Measurements from ENCODE around the gene IGFL2. TPM values are rescaled to one million over a fixed set of nuclear protein-coding genes. Genes with fewer than 3 reads are reported as not detected.
"Not testable (repeated sequence)": the region's sequence is repeated elsewhere in the genome, so short reads cannot be mapped to it uniquely, and the experiment has no call there.

The IGFL2 gene
- total RNA-seq, 2 experiments from 2014 or later: not detected

- no peak overlapping the region for H3K4me3 Mint-ChIP-seq
- no peaks in the 10 kb centered on the region for H3K36me3 Mint-ChIP-seq (ENCODE audit: low read depth)
- no peaks in the 10 kb centered on the region for H3K4me1 Mint-ChIP-seq (ENCODE audit: low read depth)
- CTCF ChIA-PET: interaction anchor here (0.6 kb wide), 1 partner anchor 115 kb away, joined by 3 read pairs; no protein-coding TSS in a partner anchor
- H3K9me3 Mint-ChIP-seq: no peaks in the 10 kb centered on the region
- H3K27ac Mint-ChIP-seq: no peak overlapping the region
- intact Hi-C loops (cut with micrococcal nuclease): no loop called here
- DNase-seq: no peak
- peaks cover 36% of the 10 kb centered on the region for H3K27me3 Mint-ChIP-seq (ENCODE audit: low read depth)
These were observed 47.1 kb downstream of the IGFL2 start for GRCh38 chr19:46195104-46195503.

GRCh38 chr19:46195919-46196318 lies 47.9 kb downstream of the IGFL2 start:
- peaks cover 31% of the 10 kb centered on the region for H3K27me3 Mint-ChIP-seq (ENCODE audit: low read depth)
- H3K27ac Mint-ChIP-seq; H3K36me3 Mint-ChIP-seq (ENCODE audit: low read depth); H3K9me3 Mint-ChIP-seq; H3K4me1 Mint-ChIP-seq (ENCODE audit: low read depth); H3K4me3 Mint-ChIP-seq; CTCF ChIA-PET; intact Hi-C loops (cut with micrococcal nuclease); DNase-seq: not testable (repeated sequence)

- Mint-ChIP-seq H3K4me3 (no peak overlapping the region), H3K9me3 (no peaks in the 10 kb centered on the region), H3K27ac (no peak overlapping the region), H3K27me3 (ENCODE audit: low read depth) (peaks cover 28% of the 10 kb centered on the region), H3K4me1 (ENCODE audit: low read depth) (no peaks in the 10 kb centered on the region), H3K36me3 (ENCODE audit: low read depth) (no peaks in the 10 kb centered on the region)
- DNase-seq: no peak
- CTCF ChIA-PET: no interaction called here
- intact Hi-C loops (cut with micrococcal nuclease): no loop called here
These were observed 48.5 kb downstream of the IGFL2 start for GRCh38 chr19:46196410-46197124.

GRCh38 chr19:46197314-46198070 lies 49.5 kb downstream of the IGFL2 start:
- no peaks in the 10 kb centered on the region for H3K4me1 Mint-ChIP-seq (ENCODE audit: low read depth)
- CTCF ChIA-PET: interaction anchor here (0.7 kb wide), 1 partner anchor 41 kb away, joined by 3 read pairs; no protein-coding TSS in a partner anchor
- H3K4me3 Mint-ChIP-seq: no peak overlapping the region
- H3K27ac Mint-ChIP-seq: no peak overlapping the region
- no peaks in the 10 kb centered on the region for H3K9me3 Mint-ChIP-seq
- peaks cover 31% of the 10 kb centered on the region for H3K27me3 Mint-ChIP-seq (ENCODE audit: low read depth)
- intact Hi-C loops (cut with micrococcal nuclease): no loop called here
- H3K36me3 Mint-ChIP-seq (ENCODE audit: low read depth): no peaks in the 10 kb centered on the region
- no peak for DNase-seq

- no peak for DNase-seq
- no peak overlapping the region for H3K4me3 Mint-ChIP-seq
- intact Hi-C loops (cut with micrococcal nuclease): no loop called here
- H3K27ac Mint-ChIP-seq: no peak overlapping the region
- no peaks in the 10 kb centered on the region for H3K4me1 Mint-ChIP-seq (ENCODE audit: low read depth)
- H3K36me3 Mint-ChIP-seq (ENCODE audit: low read depth): no peaks in the 10 kb centered on the region
- CTCF ChIA-PET: no interaction called here
- peaks cover 25% of the 10 kb centered on the region for H3K27me3 Mint-ChIP-seq (ENCODE audit: low read depth)
- no peaks in the 10 kb centered on the region for H3K9me3 Mint-ChIP-seq
These were observed 50.7 kb downstream of the IGFL2 start for GRCh38 chr19:46198756-46199155.

- H3K27me3 Mint-ChIP-seq (ENCODE audit: low read depth): peaks cover 13% of the 10 kb centered on the region
- H3K27ac Mint-ChIP-seq: no peak overlapping the region
- H3K4me3 Mint-ChIP-seq: no peak overlapping the region
- H3K36me3 Mint-ChIP-seq (ENCODE audit: low read depth): no peaks in the 10 kb centered on the region
- no peak for DNase-seq
- H3K4me1 Mint-ChIP-seq (ENCODE audit: low read depth): no peaks in the 10 kb centered on the region
- intact Hi-C loops (cut with micrococcal nuclease): no loop called here
- CTCF ChIA-PET: no interaction called here
- no peaks in the 10 kb centered on the region for H3K9me3 Mint-ChIP-seq
These were observed 53.6 kb downstream of the IGFL2 start for GRCh38 chr19:46201454-46202310.

- intact Hi-C loops (cut with micrococcal nuclease): no loop called here
- Mint-ChIP-seq H3K9me3 (no peaks in the 10 kb centered on the region), H3K27ac (no peak overlapping the region), H3K4me1 (ENCODE audit: low read depth) (no peaks in the 10 kb centered on the region), H3K27me3 (ENCODE audit: low read depth) (peaks cover 10% of the 10 kb centered on the region), H3K36me3 (ENCODE audit: low read depth) (no peaks in the 10 kb centered on the region), H3K4me3 (no peak overlapping the region)
- CTCF ChIA-PET: no interaction called here
- DNase-seq: no peak
These were observed 54.4 kb downstream of the IGFL2 start for GRCh38 chr19:46202426-46202825.

- intact Hi-C loops (cut with micrococcal nuclease): no loop called here
- DNase-seq: no peak
- CTCF ChIA-PET: no interaction called here
- Mint-ChIP-seq H3K9me3 (no peaks in the 10 kb centered on the region), H3K36me3 (ENCODE audit: low read depth) (no peaks in the 10 kb centered on the region), H3K4me1 (ENCODE audit: low read depth) (no peaks in the 10 kb centered on the region), H3K4me3 (no peak overlapping the region), H3K27ac (no peak overlapping the region), H3K27me3 (ENCODE audit: low read depth) (peaks cover 9% of the 10 kb centered on the region)
These were observed 55.1 kb downstream of the IGFL2 start for GRCh38 chr19:46202872-46203860.

GRCh38 chr19:46204008-46204407 lies 56.0 kb downstream of the IGFL2 start:
- intact Hi-C loops (cut with micrococcal nuclease): no loop called here
- CTCF ChIA-PET: no interaction called here
- Mint-ChIP-seq H3K9me3 (no peaks in the 10 kb centered on the region), H3K36me3 (ENCODE audit: low read depth) (no peaks in the 10 kb centered on the region), H3K4me1 (ENCODE audit: low read depth) (peaks cover 2% of the 10 kb centered on the region), H3K27me3 (ENCODE audit: low read depth) (peaks cover 9% of the 10 kb centered on the region), H3K4me3 (no peak overlapping the region), H3K27ac (no peak overlapping the region)
- DNase-seq: no peak

- CTCF ChIA-PET: no interaction called here
- no peaks in the 10 kb centered on the region for H3K9me3 Mint-ChIP-seq
- intact Hi-C loops (cut with micrococcal nuclease): no loop called here
These were observed 57.3 kb downstream of the IGFL2 start for GRCh38 chr19:46205183-46205984.

GRCh38 chr19:46206176-46206575 lies 58.1 kb downstream of the IGFL2 start:
- peaks cover 16% of the 10 kb centered on the region for H3K27me3 Mint-ChIP-seq (ENCODE audit: low read depth)
- CTCF ChIA-PET: interaction anchor here (1.3 kb wide), 1 partner anchor 128 kb away, joined by 3 read pairs; no protein-coding TSS in a partner anchor

More at GRCh38 chr19:46205183-46205984, 57.3 kb downstream of the IGFL2 start:
- H3K27ac Mint-ChIP-seq: no peak overlapping the region
- DNase-seq: no peak
- H3K27me3 Mint-ChIP-seq (ENCODE audit: low read depth): peaks cover 14% of the 10 kb centered on the region
- peaks cover 10% of the 10 kb centered on the region for H3K4me1 Mint-ChIP-seq (ENCODE audit: low read depth)
- no peaks in the 10 kb centered on the region for H3K36me3 Mint-ChIP-seq (ENCODE audit: low read depth)
- no peak overlapping the region for H3K4me3 Mint-ChIP-seq

More at GRCh38 chr19:46206176-46206575, 58.1 kb downstream of the IGFL2 start:
- Mint-ChIP-seq H3K36me3 (ENCODE audit: low read depth) (no peaks in the 10 kb centered on the region), H3K9me3 (no peaks in the 10 kb centered on the region), H3K4me1 (ENCODE audit: low read depth) (peaks cover 10% of the 10 kb centered on the region), H3K4me3 (no peak overlapping the region), H3K27ac (no peak overlapping the region)
- intact Hi-C loops (cut with micrococcal nuclease): no loop called here
- DNase-seq: no peak
